Neutrophil (primary cell): ENCODE measurements around the gene CDAN1.

Source experiments
- H3K27ac ChIP-seq: fragments of 200-600 bp; sonication (generic); 2 replicates; pipeline ENCODE4 v1.5.1; 2016; ENCODE audit warnings: mild to moderate bottlenecking, moderate library complexity
- H3K27me3 ChIP-seq: fragments of 200-600 bp; sonication (generic); 2 replicates; pipeline ENCODE4 v1.6.0; 2016; ENCODE audit warnings: mild to moderate bottlenecking
- H3K36me3 ChIP-seq: fragments of 200-600 bp; sonication (generic); 2 replicates; pipeline ENCODE4 v1.5.1; 2017
- H3K4me1 ChIP-seq, 2 experiments: fragments of 200-600 bp in 1 of 2; sonication (generic) in 1 of 2; 1 replicate in 1 of 2; 2 replicates in 1 of 2; pipeline versions ENCODE4 v1.5.1 to v1.6.1; 2013 to 2016; ENCODE audit warnings: low read depth in 1 of 2, low read length in 1 of 2, mild to moderate bottlenecking in 1 of 2, moderate library complexity in 1 of 2; ENCODE audit not compliant: control insufficient read depth in 1 of 2, insufficient read depth in 1 of 2
- H3K4me3 ChIP-seq, 2 experiments: fragments of 200-600 bp in 1 of 2; sonication (generic) in 1 of 2; 1 replicate in 1 of 2; 2 replicates in 1 of 2; pipeline ENCODE4 v1.5.1; 2013 to 2016; ENCODE audit warnings: low read depth in 1 of 2, low read length in 1 of 2, mild to moderate bottlenecking in 1 of 2, moderate library complexity in 1 of 2
- H3K9me3 ChIP-seq: fragments of 200-600 bp; sonication (generic); 2 replicates; pipeline ENCODE4 v1.5.1; 2016
- CTCF ChIP-seq: fragments of 200-600 bp; sonication (generic); IDR thresholded peaks from 2 replicates; pipeline ENCODE4 v1.5.1; 2016; ENCODE audit warnings: antibody characterized with exemption

Gene CDAN1

GRCh38 chr15:42737529-42738328, 801 bp upstream of the CDAN1 start:
- no peaks in the 10 kb centered on the region for H3K27me3 ChIP-seq
- peak overlapping the region; percentile 76 for H3K27ac ChIP-seq
- H3K36me3 ChIP-seq, result peaks cover 17% of the 10 kb centered on the region
- peak overlapping the region; percentile 77 to 92 for H3K4me3 ChIP-seq
- no peaks in the 10 kb centered on the region for H3K9me3 ChIP-seq
- TF ChIP-seq CTCF, result no peak
- H3K4me1 ChIP-seq, result peaks cover 13 to 14% of the 10 kb centered on the region in 2 experiments

GRCh38 chr15:42736178-42736792, 643 bp downstream of the CDAN1 start:
- H3K4me3 ChIP-seq, result peak overlapping the region; percentile 77 to 92
- peak overlapping the region; percentile 76 for H3K27ac ChIP-seq
- H3K27me3 ChIP-seq, result no peaks in the 10 kb centered on the region
- peaks cover 13 to 14% of the 10 kb centered on the region in 2 experiments for H3K4me1 ChIP-seq
- no peaks in the 10 kb centered on the region for H3K9me3 ChIP-seq
- no peak for TF ChIP-seq CTCF
- peaks cover 31% of the 10 kb centered on the region for H3K36me3 ChIP-seq

- Histone ChIP-seq H3K36me3 (peaks cover 38% of the 10 kb centered on the region), H3K27ac (no peak overlapping the region), H3K4me3 (peak overlapping the region; percentile 77 to 92)
These were observed 1.4 kb downstream of the CDAN1 start for GRCh38 chr15:42735382-42736165.

GRCh38 chr15:42734076-42734672, 2.8 kb downstream of the CDAN1 start:
- no peaks in the 10 kb centered on the region for H3K9me3 ChIP-seq
- peaks cover 13 to 14% of the 10 kb centered on the region in 2 experiments for H3K4me1 ChIP-seq
- H3K36me3 ChIP-seq, result peaks cover 52% of the 10 kb centered on the region
- no peak overlapping the region for H3K4me3 ChIP-seq
- no peaks in the 10 kb centered on the region for H3K27me3 ChIP-seq
- H3K27ac ChIP-seq, result no peak overlapping the region
- no peak for TF ChIP-seq CTCF

More at GRCh38 chr15:42735382-42736165, 1.4 kb downstream of the CDAN1 start:
- Histone ChIP-seq H3K9me3 (no peaks in the 10 kb centered on the region), H3K4me1 (peaks cover 13 to 14% of the 10 kb centered on the region in 2 experiments), H3K27me3 (no peaks in the 10 kb centered on the region)
- no peak for TF ChIP-seq CTCF

GRCh38 chr15:42733027-42733426, 3.9 kb downstream of the CDAN1 start:
- Histone ChIP-seq H3K4me1 (peaks cover 13 to 14% of the 10 kb centered on the region in 2 experiments), H3K27me3 (no peaks in the 10 kb centered on the region), H3K27ac (no peak overlapping the region), H3K9me3 (no peaks in the 10 kb centered on the region), H3K36me3 (peaks cover 64% of the 10 kb centered on the region), H3K4me3 (no peak overlapping the region)
- no peak for TF ChIP-seq CTCF
